HEK293 (cell line): ENCODE results near the gene NELFE.
"Not testable (repeated sequence)": the region's sequence is repeated elsewhere in the genome, so short reads cannot be mapped to it uniquely, and the experiment has no call there.

Experiments
- CTCF ChIA-PET: fragments of 350-600 bp; formaldehyde crosslinking; extraction: SDS; loops from one replicate; lab custom pipeline; 2021; ENCODE audit warnings: antibody characterized with exemption; lab: Yijun Ruan, JAX
- POLR2A ChIA-PET: fragments of 300-600 bp; formaldehyde crosslinking; extraction: SDS; loops from one replicate; lab custom pipeline; 2020; ENCODE audit warnings: antibody characterized with exemption, inconsistent platforms; lab: Yijun Ruan, JAX
- H3K27ac ChIP-seq: fragments of 200-500 bp; sonication (Bioruptor generic); 2 replicates; pipeline ENCODE4 v1.5.1; 2014; ENCODE audit warnings: low read depth, low read length, control low read depth, inconsistent platforms; ENCODE audit errors: extremely low read depth
- H3K36me3 ChIP-seq, 2 experiments: fragments of 200-500 bp in 1 of 2; sonication (Bioruptor generic) in 1 of 2; 1 replicate in 1 of 2; 2 replicates in 1 of 2; pipeline ENCODE4 v1.5.1; 2014 to 2017; ENCODE audit warnings: inconsistent platforms in 2 of 2, low read length in 2 of 2; ENCODE audit not compliant: control insufficient read depth in 2 of 2, insufficient read depth in 1 of 2
- H3K4me1 ChIP-seq: fragments of 200-500 bp; sonication (Bioruptor generic); 2 replicates; pipeline ENCODE4 v1.5.1; 2014; ENCODE audit warnings: mild to moderate bottlenecking, low read length, inconsistent platforms; ENCODE audit not compliant: control insufficient read depth, insufficient read depth
- H3K4me3 ChIP-seq: 2 replicates; pipeline ENCODE4 v1.5.1; 2011; ENCODE audit warnings: low read depth, mild to moderate bottlenecking, control low read depth, low read length, moderate library complexity
- H3K9me3 ChIP-seq: fragments of 200-500 bp; sonication (Bioruptor generic); 2 replicates; pipeline ENCODE4 v1.5.1; 2014; ENCODE audit warnings: low read depth, low read length, inconsistent platforms; ENCODE audit not compliant: control insufficient read depth, insufficient read depth
- EGR2 ChIP-seq: fragments of 450-650 bp; formaldehyde crosslinking; IDR thresholded peaks from 2 replicates; pipeline ENCODE4 v1.5.1; 2016; ENCODE audit warnings: low read depth, missing biosample characterization, missing genetic modification characterization
- OVOL3 ChIP-seq: fragments of 450-650 bp; formaldehyde crosslinking; IDR thresholded peaks from 2 replicates; pipeline ENCODE4 v1.5.1; 2016; ENCODE audit warnings: missing biosample characterization, missing genetic modification characterization
- PRDM10 ChIP-seq: fragments of 450-650 bp; formaldehyde crosslinking; IDR thresholded peaks from 2 replicates; pipeline ENCODE4 v1.5.1; 2016; ENCODE audit warnings: missing biosample characterization, missing genetic modification characterization
- SETDB1 ChIP-seq: IDR thresholded peaks from one replicate; pipeline ENCODE4 v1.6.1; 2017; ENCODE audit warnings: mild to moderate bottlenecking, low read length, moderate library complexity, mixed read lengths; ENCODE audit not compliant: insufficient read length
- WT1 ChIP-seq: fragments of 450-650 bp; formaldehyde crosslinking; IDR thresholded peaks from 2 replicates; pipeline ENCODE4 v1.5.1; 2016; ENCODE audit warnings: missing biosample characterization, missing genetic modification characterization
- ZFP41 ChIP-seq: fragments of 450-650 bp; formaldehyde crosslinking; IDR thresholded peaks from 2 replicates; pipeline ENCODE4 v1.5.1; 2016; ENCODE audit warnings: missing biosample characterization, missing genetic modification characterization, borderline replicate concordance
- ZNF114 ChIP-seq: fragments of 450-650 bp; formaldehyde crosslinking; IDR thresholded peaks from 2 replicates; pipeline ENCODE4 v1.5.0; 2017; ENCODE audit warnings: missing biosample characterization, missing genetic modification characterization
- ZNF121 ChIP-seq: fragments of 450-650 bp; formaldehyde crosslinking; IDR thresholded peaks from 2 replicates; pipeline ENCODE4 v1.5.1; 2016; ENCODE audit warnings: missing biosample characterization, missing genetic modification characterization
- ZNF148 ChIP-seq: fragments of 450-650 bp; formaldehyde crosslinking; IDR thresholded peaks from 2 replicates; pipeline ENCODE4 v1.5.0; 2017; ENCODE audit warnings: missing biosample characterization, missing genetic modification characterization, borderline replicate concordance
- ZNF16 ChIP-seq: fragments of 450-650 bp; formaldehyde crosslinking; IDR thresholded peaks from 2 replicates; pipeline ENCODE4 v1.5.1; 2016; ENCODE audit warnings: low read depth, missing biosample characterization, missing genetic modification characterization
- ZNF26 ChIP-seq: fragments of 450-650 bp; formaldehyde crosslinking; IDR thresholded peaks from 2 replicates; pipeline ENCODE4 v1.5.1; 2016; ENCODE audit warnings: missing biosample characterization, missing genetic modification characterization
- ZNF518A ChIP-seq: fragments of 450-650 bp; formaldehyde crosslinking; conservative IDR thresholded peaks from 2 replicates; pipeline ENCODE4 v1.5.1; 2016; ENCODE audit warnings: low read depth, missing biosample characterization, missing genetic modification characterization
- ZNF571 ChIP-seq: fragments of 450-650 bp; formaldehyde crosslinking; IDR thresholded peaks from 2 replicates; pipeline ENCODE4 v1.5.0; 2017; ENCODE audit warnings: missing biosample characterization, missing genetic modification characterization
- ZNF785 ChIP-seq: fragments of 450-650 bp; formaldehyde crosslinking; IDR thresholded peaks from 2 replicates; pipeline ENCODE4 v1.5.1; 2016; ENCODE audit warnings: missing biosample characterization, missing genetic modification characterization

The NELFE gene

GRCh38 chr6:31935823-31936222 lies 22.9 kb downstream of the NELFE start:
- Histone ChIP-seq H3K36me3 (no peaks in the 10 kb centered on the region), H3K4me1 (peaks cover 5% of the 10 kb centered on the region; the same call in 1 of the 2 replicates), H3K27ac (no peak overlapping the region), H3K9me3 (no peaks in the 10 kb centered on the region), H3K4me3 (no peak overlapping the region)
- no peak for TF ChIP-seq SETDB1
- TF ChIP-seq ZNF148 (tag by site-specific recombination) = no peak
- ChIA-PET CTCF (interaction anchor here (0.7 to 2.1 kb wide), 5 partner anchors 12 to 105 kb away, joined by 3 to 10 read pairs (median 3); no protein-coding TSS in a partner anchor), POLR2A (no interaction called here)

GRCh38 chr6:31935021-31935420 lies 23.8 kb downstream of the NELFE start:
- POLR2A ChIA-PET = no interaction called here
- TF ChIP-seq PRDM10 (tag by site-specific recombination) (0 out of 2 replicates have a peak, but pooled peaks have one; percentile 36), ZNF571 (tag by site-specific recombination) (no peak), ZNF518A (no peak)
- Histone ChIP-seq H3K36me3 (no peaks in the 10 kb centered on the region), H3K4me1 (no peaks in the 10 kb centered on the region), H3K4me3 (no peak overlapping the region), H3K27ac (no peak overlapping the region), H3K9me3 (no peaks in the 10 kb centered on the region)
- CTCF ChIA-PET = interaction anchor here (0.6 to 2.1 kb wide), 5 partner anchors 12 to 143 kb away, joined by 3 to 10 read pairs (median 4); no protein-coding TSS in a partner anchor

- H3K4me3 ChIP-seq = no peak overlapping the region
- H3K4me1 ChIP-seq = no peaks in the 10 kb centered on the region
- ChIA-PET POLR2A (no interaction called here), CTCF (no interaction called here)
- H3K27ac ChIP-seq = no peak overlapping the region
- H3K9me3 ChIP-seq = no peaks in the 10 kb centered on the region
- no peaks in the 10 kb centered on the region for H3K36me3 ChIP-seq
- TF ChIP-seq EGR2 (tag by site-specific recombination) = no peak
- no peak for TF ChIP-seq ZNF16 (tag by site-specific recombination)
- no peak for TF ChIP-seq ZNF26 (tag by site-specific recombination)
- no peak for TF ChIP-seq OVOL3
- no peak for TF ChIP-seq ZNF114 (tag by site-specific recombination)
- TF ChIP-seq ZFP41 (tag by site-specific recombination) = no peak
- TF ChIP-seq WT1 (tag by site-specific recombination) = no peak
- no peak for TF ChIP-seq ZNF121 (tag by site-specific recombination)
- TF ChIP-seq ZNF785 = no peak
Observed at GRCh38 chr6:31933537-31933936, 25.2 kb downstream of the NELFE start.

GRCh38 chr6:31932137-31932536 lies 26.6 kb downstream of the NELFE start:
- H3K9me3 ChIP-seq, H3K4me1 ChIP-seq, H3K27ac ChIP-seq, POLR2A ChIA-PET, CTCF ChIA-PET, H3K4me3 ChIP-seq, H3K36me3 ChIP-seq: not testable (repeated sequence)
